HG03457 (cell line): Measurements from ENCODE around the gene TBC1D16.

Source experiments
- ATAC-seq: cut with Tn5 transposase; IDR thresholded peaks from one replicate; pipeline ENCODE4 v1.9.1; 2021; ENCODE audit warnings: moderate number of reproducible peaks; ENCODE audit not compliant: unreplicated experiment

The TBC1D16 gene

DNA sequence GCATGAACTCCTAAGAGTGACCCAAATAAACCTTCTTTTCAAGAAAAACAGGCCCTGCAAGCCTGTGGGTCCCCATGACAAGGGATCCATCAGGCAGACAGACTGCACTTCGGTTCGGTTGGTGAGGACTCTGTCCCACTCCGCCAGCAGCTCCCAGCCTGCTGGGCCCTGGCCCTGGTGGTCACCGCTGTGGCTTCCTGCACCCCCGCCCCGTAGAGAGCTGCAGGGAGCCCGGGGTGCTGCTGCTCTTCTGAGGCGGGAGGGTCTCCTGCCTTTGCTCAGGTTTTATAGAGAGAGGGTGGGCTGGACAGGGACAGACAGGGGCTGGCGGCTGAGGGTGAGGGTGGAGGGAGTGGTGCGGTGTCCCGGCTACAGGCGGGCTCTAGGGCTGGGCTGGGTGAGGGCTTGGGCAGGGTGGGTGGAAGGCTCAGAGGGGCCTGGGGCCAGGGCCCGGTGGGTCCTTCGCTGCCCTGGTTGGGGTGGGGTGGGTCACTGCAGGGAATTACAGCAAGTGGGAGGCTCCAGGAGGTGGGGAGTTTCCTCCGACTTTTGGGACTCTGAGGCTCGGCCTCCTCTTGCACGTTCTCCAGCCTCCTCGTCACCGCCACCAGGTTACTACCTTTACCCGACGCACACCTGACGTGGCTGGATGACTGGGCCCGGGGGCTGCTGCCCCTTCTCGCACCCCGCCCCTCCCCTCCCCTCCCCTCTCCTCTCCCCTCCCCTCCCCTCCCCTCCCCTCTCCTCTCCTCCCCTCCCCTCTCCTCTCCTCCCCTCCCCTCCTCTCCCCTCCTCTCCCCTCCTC, 106.2 kb downstream of the TBC1D16 start:
- ATAC-seq: no peak

DNA sequence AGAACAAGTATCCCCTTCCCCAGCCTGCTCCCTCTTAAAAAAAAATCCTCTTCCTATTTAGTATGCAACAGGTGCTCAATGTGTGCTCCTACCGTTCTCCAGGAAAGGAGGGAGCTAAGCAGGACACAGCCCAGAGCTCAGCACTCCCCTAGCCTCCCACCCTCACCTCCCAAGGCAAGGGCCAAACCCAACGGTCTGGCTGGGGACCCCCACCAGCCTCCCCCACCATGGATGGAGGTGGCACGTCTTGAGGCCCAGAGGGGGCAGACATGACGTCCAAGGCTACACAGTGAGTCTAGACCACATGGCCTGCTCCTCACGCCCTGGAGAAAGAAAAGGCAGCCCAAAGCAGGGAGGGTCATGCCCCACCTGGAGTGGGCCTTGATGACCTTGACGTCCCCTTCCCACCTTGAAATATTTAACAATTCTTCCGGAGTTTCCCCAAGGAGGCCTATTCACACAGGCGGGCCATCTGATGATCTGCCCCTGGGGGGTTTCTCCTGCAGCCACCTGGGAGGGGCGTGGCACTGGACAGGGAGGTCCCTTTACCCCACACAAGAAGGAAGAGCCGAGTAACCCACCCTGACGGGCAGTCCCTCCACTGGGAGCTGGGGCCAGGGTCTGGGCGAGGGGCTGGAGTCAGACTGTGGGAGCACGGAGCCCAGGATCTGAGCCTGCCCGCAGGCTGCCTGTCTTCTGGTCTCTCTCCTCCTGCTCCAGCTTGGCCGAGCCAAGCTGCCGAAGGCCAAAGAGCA, 107.0 kb downstream of the TBC1D16 start:
- no peak for ATAC-seq

DNA sequence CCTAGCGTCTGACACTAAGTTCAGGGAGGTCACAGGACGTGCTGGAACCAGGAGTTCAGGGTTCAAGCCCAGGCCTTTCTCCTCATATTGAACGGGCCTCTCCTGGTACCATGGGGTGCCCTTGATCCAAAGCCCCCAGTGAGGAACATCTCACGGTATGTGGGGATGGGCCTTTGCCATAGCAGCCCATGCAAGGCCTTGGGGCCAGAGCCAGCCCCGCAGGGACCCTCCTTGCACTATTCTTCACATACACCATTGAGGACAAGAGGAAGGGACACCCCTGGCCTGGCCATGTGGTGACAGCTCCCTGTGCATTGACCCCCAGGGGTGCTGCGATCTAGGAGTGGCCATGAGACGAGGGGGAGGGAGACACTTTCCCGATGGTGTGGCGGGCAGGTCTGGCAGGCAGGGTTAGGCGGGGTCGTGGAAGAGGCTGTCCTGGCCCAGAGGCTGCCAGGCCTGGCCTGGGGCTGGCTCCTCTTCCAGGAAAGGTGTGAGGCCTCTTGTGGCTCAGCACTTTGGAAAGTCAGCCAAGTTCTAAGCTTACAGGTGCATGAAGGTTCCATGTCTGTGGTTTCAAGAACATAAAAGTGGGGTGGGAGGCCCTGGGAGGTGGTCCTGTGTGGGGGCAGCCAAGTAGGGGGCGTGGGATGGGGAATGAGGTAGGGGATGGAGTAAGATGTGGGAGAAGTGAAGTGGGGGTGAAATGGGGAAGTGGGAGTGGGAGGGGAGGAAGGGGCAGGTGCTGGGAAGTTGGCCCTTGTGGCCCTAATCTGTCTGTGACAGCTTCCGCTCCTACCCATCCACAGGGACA, 107.8 kb downstream of the TBC1D16 start:
- ATAC-seq: no peak

DNA sequence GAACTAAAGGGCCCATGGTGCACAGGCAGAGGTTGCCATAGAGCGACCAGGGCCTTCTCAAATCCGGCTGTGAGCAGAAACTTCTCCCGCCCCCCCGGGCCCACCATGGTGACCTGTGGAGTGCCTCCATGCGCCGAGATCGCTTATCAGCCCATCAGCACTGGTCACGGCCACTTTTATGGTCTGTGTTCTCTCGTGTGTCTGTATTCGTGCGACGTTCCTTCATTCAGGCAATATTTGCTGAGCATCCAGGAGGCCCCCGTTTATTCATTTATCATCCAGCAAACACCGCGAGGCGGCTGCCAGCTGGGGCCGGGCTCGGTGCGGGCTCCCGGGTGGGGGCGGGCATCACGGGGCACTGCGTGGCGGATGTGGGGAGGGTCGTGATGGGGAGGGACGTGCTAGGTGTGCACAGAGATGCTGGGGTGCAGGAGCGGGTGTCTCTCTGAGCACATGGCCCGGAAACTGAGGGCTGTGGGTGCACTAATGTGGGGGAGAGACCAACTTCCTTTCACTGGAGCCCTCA, 108.5 kb downstream of the TBC1D16 start:
- no peak for ATAC-seq

DNA sequence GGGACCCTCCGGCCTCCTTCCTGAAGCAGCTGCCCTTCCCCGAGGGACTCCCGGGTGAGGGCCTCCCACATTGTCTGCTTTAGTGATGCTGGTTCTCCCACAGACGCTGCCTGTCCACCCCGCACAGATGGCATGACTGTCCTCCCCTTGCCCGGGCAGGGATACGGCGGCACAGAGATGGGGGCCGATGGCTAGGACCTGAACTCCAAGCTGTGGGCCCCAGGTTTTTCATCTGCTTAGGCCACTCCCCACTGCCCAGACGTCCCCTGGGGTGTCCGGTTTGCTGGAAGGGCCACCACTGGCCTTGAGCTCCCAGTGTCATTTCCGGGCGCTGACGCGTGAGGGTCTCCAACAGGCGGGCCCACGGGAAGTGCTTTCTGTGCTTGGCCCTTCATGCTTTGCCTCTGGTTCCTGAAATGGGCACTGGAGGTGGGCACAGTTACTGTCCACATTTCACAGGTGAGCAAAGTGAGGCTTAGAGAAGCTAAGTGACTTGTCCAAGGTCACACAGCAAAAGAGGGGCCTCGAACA, 109.0 kb downstream of the TBC1D16 start:
- no peak for ATAC-seq

DNA sequence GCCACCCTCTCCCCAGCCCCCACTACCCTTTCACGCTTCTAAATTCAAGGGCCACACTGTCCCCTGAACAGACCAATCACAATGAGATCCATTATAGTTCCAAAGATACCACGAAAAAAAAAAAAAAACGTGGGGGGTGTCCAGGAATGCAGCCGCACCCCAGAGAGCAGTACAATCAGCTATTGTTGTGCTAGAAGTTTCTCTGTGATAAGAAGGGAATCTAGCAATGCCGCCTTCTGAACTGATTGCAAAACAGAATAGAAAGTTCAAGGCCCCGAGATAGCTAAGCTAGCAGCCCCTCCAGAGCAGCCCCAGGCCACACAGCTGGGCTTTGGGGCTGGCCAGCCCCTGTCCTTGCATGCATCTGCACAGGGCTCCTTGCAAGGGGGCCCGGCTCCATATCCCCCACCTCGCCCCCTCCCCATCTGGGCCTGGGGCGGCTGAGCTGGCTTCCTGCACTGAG, 109.5 kb downstream of the TBC1D16 start:
- ATAC-seq: no peak

DNA sequence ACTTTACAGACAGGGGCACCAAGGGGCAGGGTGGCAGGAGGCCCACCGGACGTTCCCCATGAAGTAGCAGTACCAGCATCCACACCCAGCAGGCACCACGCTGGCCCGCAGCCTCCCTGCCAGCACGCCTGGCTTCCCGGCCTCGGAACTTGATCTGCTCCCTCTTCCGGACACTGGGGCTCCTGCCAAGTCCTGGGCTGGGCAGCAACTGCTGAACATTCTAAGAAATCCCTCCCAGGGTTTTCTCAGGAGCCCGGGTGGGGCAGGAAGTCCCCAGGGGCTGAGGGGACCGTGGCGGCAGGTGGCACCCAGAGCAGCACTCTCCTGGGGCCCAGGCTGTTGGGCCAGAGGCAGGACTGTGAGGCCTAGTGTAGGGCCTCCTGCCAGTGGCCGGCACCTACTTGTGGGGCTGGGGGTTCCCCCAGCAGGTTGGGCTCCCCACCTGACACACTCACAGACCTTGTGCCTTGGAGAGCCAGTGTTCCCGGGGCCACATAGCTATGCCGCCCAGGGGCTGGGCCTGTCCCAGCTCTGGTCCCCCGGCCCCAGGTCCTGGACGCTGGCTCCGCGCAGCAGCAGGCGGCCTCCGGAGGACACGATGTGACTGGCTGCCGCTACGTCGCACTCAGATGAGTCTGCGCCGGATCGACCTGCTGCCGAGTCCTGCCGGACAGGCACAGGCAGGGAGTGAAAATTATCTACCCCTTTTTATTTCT, 110.3 kb downstream of the TBC1D16 start:
- ATAC-seq: no peak

DNA sequence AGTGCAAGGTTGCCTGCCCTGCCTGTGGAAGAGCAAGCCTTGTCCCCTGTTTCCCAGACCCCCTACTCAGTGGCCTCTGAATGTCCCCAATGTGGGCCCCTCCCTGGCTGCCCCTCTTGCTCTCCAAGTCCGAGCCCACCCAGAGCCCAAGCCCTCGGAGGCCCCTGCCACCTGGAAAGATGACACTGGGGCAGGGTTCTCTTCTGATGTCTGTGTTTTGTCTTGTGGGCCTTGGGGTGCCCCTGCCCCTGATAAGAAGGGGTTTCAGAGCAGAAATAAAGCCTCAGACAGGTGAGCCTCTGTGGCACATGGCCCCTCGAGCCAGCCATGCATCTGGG, 111.1 kb downstream of the TBC1D16 start:
- no peak for ATAC-seq

DNA sequence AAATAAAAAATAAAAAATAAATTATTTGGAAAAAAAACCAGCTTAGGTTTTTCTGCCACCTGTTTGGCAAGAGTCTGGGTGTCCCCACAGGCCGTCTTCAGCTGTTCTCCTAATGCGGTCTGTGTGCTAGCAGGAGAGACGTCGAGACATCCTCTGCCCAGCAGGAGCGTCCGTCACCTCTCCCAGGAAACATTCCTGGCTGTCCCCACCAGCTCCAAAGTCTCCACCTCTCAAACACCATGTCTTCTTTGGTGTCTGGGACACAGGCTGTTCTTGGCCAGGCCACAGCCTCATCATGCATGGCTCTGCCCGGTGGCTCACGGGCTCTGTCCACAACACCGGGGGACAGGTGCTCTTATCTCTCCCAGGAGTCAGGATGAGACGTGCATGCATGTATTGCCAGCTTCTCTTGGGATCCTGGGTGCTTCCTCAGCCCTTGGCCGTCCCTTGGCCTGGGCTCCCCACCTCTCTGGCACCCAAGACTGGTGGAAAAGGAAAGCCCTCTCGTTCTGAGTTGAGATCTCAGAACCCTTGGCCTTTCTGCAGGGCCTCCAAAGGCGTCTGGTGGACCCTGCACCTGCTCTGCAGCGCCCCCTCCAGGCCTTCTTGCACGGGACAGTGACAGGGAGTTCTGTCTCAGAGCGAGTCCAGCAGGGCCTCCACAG, 111.6 kb downstream of the TBC1D16 start:
- ATAC-seq: no peak

DNA sequence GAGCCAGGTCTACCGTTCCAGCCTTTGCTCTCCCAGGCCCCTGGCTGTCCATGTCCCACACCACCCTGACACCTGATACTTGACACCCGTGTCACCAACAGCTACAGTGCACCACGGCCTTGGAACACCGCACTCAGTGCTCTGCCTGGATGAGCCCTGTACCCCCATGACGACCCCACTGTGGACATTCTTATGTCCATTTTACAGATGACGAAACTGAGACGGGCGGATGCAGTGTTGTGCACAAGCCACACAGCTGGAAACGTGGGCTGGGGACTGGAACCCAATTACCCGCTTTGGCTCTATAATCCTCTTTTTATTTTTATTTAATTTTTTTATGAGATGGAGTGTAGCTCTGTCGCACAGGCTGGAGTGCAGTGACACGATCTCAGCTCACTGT, 112.9 kb downstream of the TBC1D16 start:
- no peak for ATAC-seq

DNA sequence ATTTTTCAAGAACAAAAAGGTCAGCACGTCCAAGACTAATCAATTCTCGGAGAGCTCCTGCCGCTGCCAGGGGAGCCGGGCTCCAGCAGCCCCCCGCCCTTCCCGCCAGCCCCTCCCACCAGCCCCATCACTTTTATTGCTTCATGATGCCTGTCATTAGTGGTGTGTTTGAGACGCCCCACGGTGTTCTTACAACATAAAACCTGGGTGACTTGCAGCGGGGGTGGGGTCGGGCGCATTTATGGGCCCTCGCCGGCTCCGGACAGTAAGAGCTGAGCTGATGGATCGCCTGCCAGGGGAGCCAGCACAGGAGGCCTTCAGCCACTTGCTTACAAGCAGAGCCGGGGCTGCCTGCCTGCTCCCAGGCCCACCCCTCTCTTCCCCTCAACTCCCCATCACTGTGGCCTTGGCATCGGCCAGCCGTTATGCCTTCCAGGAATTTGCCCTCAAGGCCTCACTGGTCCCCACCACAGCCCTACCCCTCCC, 113.5 kb downstream of the TBC1D16 start:
- no peak for ATAC-seq

DNA sequence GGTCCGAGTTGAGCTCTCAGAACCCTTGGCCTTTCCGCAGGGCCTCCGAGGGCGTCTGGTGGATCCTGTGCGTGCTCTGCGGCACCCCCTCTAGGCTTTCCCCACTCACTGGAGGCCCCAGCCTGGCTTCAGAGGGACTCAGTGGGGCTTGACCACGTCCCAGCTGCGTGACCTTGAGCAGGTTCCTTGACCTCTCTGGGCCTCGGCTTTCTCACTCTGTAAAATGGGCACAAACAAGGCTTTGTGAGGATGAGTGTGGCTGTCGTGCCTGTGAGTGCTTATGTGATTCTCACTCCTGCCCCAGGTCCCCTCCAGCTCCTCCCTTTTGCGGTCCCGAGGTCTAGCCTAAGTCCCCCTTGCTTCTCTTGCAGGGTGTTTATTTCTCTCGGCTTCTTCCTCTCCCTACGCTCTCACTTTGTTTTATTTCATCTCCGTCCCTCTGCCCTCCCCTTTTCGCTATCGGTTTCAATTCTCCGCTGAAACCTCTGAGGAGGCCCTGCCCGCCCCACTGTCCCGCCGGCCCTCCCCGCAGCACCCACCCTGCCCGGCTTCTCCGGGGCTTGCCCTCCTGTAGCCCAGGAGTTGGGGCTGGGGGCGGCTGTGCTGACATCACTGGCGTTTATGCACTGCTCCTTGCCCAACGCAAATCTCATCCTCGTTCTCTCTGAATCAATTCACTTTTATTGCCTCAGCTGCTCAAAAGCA, 114.1 kb downstream of the TBC1D16 start:
- no peak for ATAC-seq

DNA sequence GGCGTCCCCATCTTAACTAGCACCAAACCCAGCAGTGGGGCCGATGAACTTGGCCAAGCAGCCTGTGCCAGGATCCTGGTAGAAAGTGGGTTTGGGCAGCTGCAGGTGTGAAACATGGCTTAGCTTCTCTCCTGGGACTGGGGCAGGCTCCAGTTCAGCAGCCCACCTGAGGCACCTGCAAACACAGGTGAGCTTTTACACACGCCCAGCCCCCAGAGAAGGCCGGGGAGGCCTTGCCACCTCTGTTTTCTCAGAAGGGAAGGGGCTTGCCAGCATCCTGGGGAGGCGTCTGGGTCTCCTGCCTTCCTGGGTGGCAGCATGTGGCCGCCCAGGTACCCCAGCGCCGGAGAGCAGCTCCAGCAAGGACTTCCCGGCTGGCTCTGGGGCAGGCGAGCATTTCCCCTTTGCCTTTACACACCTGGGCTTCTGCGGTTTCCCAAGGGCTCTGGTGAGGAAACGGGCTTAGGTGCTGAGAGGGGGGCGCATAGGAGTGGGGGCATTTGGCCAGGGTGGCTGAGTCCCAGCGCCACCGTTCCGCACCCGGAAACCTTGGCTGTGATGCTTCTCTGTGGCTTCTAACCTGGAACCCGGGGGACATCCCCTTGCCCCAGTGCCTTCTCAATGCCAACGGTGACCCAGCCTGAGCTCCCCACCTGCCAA, 114.8 kb downstream of the TBC1D16 start:
- ATAC-seq: no peak

DNA sequence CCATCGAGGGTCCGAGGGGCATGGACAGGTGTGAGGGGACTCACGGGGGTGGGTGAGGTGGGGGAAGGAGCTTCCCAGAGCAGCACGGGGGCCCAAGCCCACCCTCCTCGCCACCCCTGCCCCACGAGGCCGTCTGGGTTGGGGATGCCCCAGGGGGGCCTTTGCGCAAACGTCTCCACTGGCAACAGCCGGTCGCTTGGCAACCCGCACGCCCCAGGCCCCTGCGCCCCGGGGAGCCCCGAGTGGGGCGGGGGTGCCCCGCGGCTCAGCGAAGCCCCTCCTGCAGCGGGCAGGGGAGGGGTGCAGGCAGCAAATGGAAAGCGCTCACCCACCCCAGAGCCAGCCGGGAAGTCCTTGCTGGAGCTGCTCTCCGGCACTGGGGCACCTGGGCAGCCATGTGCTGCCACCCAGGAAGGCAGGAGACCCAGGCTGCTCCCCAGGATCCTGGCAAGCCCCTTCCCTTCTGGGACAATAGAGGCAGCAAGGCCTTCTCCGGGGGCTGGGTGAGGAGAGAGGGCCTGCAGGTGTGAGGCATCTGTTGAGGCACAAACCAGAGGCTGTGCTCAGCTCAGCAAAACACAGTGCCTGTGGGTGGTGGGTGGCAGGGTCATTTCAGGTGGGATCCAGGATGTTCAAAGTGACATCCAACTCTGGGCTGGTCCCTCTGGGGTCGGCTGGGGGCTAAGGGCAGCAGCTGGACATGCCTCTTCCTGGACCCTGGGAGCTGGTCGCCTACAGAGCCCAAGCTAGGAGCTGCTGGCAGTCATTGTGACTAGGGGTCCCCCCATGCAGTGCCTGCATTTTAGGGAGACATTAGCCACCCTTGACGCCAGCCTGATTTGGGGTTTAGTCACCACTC, 115.6 kb downstream of the TBC1D16 start:
- no peak for ATAC-seq

DNA sequence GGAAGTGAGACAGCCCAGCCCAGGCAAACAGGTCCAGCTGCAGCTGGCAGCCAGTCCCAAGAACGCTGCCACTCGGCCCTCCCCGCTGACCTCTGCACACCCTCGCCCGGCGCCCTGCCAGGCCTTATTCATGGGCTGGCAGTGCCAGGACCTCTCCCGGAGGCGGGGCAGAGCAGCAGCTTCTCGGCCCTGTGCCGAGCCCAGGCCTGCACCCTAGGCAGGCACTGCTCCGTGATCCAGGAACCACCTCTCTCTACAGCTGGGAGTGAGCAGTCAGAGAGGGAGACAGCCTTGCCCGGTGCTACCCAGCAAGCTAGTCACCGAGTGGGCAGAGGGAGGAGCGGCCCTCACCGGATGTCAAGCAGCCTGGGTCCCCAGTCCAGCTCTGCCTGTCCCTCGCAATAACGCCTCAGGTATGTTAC, 116.5 kb downstream of the TBC1D16 start:
- ATAC-seq: no peak

DNA sequence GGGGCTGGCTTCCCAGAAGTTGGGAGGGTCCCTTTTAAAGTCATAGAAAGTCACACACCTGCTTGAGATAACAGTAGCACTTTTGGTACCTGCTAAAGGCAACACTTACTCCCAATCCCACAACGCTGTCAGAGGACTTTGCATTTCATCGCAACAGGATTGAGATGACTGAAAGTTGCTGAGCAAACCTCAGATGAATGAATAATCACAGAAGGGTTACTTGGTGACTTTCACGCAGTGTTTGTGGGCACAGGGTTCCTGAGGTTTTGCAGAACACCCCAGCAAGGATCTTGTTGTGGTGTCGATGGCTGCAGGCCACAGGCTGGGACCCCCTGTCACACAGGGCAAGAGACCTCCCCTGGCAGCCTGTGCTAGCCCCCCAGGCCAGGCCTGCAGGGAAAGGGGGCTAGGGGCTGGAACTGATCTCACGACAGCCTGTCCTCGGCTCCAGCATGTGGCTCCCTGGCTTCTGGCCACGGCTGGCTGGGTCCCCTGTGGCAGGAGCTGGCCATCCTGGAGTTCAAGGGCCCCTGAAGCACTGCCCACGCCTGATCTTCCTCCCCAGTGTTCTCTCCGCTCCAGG, 117.0 kb downstream of the TBC1D16 start:
- no peak for ATAC-seq

DNA sequence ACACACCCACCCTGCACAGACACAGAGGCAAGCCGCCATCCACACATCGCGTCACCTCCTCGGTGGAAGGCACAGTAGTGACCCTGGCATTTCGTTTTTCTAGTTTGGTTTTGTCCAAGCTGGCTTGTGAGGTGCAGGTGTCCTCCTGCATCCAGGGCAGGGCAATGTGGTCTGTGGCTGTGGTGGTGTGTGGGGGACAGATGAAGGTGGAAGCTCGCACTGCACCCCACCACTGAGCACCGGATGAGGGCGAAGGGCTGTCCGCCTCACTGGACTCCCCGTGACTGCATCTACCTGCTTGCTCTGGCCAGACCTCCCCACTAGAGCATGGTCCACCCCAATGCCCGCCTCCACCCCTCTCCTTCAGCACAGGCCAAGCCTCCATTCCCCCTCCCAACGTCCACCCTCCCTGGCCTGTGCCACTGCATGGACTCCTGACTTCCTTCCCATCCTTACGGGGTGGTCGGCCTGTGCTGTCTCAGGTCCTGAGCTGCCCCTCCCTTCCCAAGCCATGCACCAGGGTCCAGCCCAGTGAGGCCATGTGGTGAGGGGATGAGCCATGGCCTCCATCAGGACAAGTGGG, 117.7 kb downstream of the TBC1D16 start:
- no peak for ATAC-seq
